ENCODE data around the gene LRP3.

DNA sequence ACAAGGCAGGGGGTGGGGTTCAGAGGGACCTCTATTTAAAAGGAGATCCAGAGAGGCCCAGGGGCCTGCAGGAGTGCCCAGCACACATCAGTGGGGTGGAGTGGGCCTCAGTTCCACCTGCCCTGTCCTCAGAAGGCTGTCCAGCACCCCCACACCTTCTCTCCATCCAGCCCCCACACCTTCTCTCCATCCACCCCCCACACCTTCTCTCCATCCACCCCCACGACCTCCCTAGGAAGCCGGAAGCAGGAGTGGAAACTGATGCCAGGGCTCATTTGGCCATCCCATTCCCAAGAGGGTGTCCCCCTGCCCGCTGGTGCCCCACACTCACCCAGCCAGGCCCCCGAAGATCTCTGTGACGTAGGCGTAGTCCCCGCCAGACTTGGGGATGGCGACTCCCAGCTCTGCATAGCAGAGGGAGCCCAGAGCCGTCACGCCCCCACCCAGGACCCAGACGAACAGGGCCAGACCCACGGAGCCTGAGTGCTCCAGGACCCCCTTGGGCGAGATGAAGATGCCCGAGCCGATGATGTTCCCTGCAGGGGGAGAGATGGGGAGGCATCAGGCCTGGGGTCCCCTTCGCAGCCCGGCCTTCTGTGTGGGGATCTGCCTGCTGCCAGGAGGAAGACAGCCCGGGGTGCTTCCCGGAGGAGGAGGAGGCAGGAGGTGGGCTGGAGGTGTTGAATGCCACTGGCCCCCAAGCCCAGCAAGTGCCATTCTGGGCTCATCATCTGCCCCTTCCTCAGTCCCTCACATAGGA, 21.5 kb downstream of the LRP3 start:
- TF ChIP-seq POLR2A (IDR thresholded peaks at IDR 0.05) = no peak
- TF ChIP-seq, protein P1, sequence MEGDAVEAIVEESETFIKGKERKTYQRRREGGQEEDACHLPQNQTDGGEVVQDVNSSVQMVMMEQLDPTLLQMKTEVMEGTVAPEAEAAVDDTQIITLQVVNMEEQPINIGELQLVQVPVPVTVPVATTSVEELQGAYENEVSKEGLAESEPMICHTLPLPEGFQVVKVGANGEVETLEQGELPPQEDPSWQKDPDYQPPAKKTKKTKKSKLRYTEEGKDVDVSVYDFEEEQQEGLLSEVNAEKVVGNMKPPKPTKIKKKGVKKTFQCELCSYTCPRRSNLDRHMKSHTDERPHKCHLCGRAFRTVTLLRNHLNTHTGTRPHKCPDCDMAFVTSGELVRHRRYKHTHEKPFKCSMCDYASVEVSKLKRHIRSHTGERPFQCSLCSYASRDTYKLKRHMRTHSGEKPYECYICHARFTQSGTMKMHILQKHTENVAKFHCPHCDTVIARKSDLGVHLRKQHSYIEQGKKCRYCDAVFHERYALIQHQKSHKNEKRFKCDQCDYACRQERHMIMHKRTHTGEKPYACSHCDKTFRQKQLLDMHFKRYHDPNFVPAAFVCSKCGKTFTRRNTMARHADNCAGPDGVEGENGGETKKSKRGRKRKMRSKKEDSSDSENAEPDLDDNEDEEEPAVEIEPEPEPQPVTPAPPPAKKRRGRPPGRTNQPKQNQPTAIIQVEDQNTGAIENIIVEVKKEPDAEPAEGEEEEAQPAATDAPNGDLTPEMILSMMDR (IDR thresholded peaks at IDR 0.05) = no peak
